ENCODE data around the gene CDYL2. TPM values are rescaled to one million over a fixed set of nuclear protein-coding genes. Genes with fewer than 3 reads are reported as not detected.

The CDYL2 gene
- total RNA-seq, 1 donor from 2014 or later = 5.4 TPM

GRCh38 chr16:80812593-80812992, 8.2 kb upstream of the CDYL2 start:
- H3K4me3 ChIP-seq (ENCODE audit: low read depth, low read length) = no peak overlapping the region
- DNase-seq (ENCODE audit: low read depth) = no peak
- no peak for TF ChIP-seq CTCF (conservative IDR thresholded peaks at IDR 0.05; ENCODE audit: low read depth, low read length)

GRCh38 chr16:80809366-80809765, 5.0 kb upstream of the CDYL2 start:
- DNase-seq (ENCODE audit: low read depth) = no peak
- TF ChIP-seq CTCF (conservative IDR thresholded peaks at IDR 0.05; ENCODE audit: low read depth, low read length) = no peak
- no peak overlapping the region for H3K4me3 ChIP-seq (ENCODE audit: low read depth, low read length)

- no peak for TF ChIP-seq CTCF (conservative IDR thresholded peaks at IDR 0.05; ENCODE audit: low read depth, low read length)
- no peak for DNase-seq (ENCODE audit: low read depth)
- no peak overlapping the region for H3K4me3 ChIP-seq (ENCODE audit: low read depth, low read length)
These were observed 3.5 kb upstream of the CDYL2 start for GRCh38 chr16:80807906-80808305.

- no peak for TF ChIP-seq CTCF (conservative IDR thresholded peaks at IDR 0.05; ENCODE audit: low read depth, low read length)
- no peak overlapping the region for H3K4me3 ChIP-seq (ENCODE audit: low read depth, low read length)
- DNase-seq (ENCODE audit: low read depth) = no peak
These were observed 2.5 kb upstream of the CDYL2 start for GRCh38 chr16:80806927-80807340.

GRCh38 chr16:80806289-80806688, 1.9 kb upstream of the CDYL2 start:
- DNase-seq (ENCODE audit: low read depth) = no peak
- H3K4me3 ChIP-seq (ENCODE audit: low read depth, low read length) = no peak overlapping the region
- TF ChIP-seq CTCF (conservative IDR thresholded peaks at IDR 0.05; ENCODE audit: low read depth, low read length) = no peak

- DNase-seq (ENCODE audit: low read depth) = no peak
- H3K4me3 ChIP-seq (ENCODE audit: low read depth, low read length) = peak overlapping the region; percentile 71
- no peak for TF ChIP-seq CTCF (conservative IDR thresholded peaks at IDR 0.05; ENCODE audit: low read depth, low read length)
These were observed 307 bp downstream of the CDYL2 start for GRCh38 chr16:80804056-80804525.

GRCh38 chr16:80803339-80804055, 901 bp downstream of the CDYL2 start:
- peak; percentile 74 for TF ChIP-seq CTCF (conservative IDR thresholded peaks at IDR 0.05; ENCODE audit: low read depth, low read length)
- DNase-seq (ENCODE audit: low read depth) = no peak

More at GRCh38 chr16:80803339-80804055, 901 bp downstream of the CDYL2 start:
- H3K4me3 ChIP-seq (ENCODE audit: low read depth, low read length) = peak overlapping the region; percentile 71

Data from epithelial cell of proximal tubule (primary cell).